ENCODE data around the gene DEPDC1.
"Not testable (repeated sequence)": the region's sequence is repeated elsewhere in the genome, so short reads cannot be mapped to it uniquely, and the experiment has no call there.

DEPDC1 gene

DNA sequence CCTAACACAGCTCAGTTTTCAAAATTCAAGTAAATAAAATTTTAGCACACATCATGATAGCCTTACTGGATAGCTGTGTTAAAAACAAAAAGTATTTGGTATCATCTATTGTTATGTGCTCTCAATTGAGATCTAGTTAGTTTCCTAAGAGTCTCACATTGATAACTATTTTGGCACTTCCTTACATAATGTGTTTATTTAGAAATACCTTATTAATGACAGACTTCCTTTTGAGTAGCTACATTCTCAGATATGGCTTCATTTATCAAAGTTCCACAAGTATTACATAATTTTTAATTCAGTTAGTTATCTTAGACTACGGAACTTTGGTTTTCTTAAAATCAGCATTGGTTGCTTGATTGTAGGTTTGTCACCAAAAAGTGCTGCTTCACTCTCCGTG, 20.3 kb downstream of the DEPDC1 start:
- DNase-seq, result not testable (repeated sequence)

DNA sequence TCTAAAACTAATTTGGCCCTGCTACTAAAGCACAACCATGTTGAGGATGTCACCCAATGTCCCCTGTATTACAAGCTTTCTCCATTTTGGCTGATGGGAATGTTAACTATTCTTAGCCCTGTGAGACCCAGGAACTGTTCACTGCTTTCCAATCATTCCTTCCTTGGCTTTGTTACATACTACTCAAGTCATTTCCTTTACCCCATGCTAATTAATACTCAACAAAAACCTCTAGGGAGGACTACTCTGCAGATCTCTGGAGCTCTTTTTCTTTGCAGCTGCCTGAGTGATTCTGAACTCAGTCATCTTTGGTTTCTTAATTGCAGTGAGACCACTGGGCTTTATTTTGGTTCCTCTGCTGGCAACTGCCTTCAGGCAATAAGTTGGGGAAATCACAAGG, 23.8 kb downstream of the DEPDC1 start:
- DNase-seq, result no peak

DNA sequence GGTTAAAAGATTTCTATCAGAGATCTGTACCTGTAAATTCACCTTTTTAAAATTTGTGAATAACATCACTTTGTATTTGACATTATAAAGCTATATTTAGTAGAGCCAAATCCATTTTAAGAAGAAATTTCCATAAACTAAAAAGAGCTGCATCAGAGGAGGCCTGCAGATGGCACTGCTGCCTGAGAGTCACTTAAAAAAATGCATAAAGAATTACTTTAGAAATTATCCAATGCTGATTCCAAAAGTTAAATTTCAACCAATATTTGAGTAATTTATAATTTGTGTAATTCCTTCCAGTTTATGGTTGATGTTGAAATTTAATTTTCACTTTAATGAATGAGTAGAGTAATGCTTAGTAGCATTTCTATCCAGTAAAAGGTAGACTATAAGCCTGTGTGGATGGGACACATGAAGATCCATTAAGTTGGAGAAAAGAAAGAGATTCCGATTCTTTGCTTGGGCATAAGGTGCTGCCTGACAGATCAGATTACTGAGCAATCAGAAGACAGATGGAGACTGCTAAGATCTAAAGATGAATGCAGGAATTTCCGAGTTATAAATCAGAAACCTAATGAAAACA, 26.4 kb downstream of the DEPDC1 start:
- DNase-seq, result no peak

DNA sequence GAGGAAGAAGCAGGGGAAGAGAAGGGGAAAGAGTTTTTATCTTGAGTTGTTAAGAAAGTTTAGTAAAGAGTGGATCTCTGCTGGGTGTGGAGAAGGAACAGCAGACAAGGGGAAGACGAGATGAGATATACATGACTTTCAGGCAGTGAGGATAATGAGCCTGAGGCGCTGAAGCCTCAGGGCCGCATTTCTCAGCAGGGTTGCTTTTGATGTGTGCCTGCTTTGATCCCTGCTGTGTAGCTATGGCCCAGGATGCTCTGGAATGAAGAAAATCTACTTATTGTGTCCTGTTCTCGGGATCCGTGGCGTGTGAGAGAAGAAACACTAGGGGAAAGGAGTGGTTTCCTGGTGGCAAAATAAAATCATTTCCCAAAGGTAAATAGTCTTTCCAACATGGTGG, 32.0 kb downstream of the DEPDC1 start:
- DNase-seq, result no peak

DNA sequence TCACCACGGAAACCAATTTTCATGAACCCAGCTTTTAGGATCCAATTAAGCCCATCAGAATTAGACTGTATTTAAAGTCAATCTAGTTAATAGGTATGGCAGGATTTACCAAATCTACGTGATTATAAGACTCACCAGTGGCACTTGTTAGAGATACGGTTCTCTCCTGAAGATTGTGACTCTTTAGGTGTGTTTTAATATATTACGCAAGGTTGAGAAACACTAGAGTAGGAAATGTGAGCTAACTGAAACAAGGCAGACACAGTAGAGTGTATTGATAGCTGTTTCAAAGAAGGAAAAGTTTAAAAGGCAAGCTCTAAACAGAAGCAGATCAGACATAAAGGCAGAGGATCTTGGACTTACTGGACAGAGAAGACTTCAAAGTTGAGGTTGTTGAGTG, 35.9 kb downstream of the DEPDC1 start:
- no peak for DNase-seq

DNA sequence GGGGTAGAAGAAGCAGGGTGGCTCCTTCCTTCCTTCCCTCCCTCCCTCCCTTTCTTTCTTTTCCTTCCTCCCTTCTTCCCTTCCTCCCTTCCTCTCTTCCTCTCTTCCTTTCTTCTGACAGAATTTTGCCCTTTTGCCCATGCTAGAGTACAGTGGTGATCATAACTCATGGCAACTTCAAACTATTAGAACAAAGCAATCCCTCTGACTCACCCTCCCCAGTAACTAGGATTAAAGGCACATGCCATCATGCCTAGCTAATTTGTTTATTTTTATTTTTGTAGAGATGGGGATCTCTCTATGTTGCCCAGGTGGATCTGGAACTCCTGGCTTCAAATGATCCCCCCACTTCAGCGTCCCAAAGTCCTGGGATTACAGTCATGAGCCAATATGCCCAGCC, 37.1 kb downstream of the DEPDC1 start:
- no peak for DNase-seq

DNA sequence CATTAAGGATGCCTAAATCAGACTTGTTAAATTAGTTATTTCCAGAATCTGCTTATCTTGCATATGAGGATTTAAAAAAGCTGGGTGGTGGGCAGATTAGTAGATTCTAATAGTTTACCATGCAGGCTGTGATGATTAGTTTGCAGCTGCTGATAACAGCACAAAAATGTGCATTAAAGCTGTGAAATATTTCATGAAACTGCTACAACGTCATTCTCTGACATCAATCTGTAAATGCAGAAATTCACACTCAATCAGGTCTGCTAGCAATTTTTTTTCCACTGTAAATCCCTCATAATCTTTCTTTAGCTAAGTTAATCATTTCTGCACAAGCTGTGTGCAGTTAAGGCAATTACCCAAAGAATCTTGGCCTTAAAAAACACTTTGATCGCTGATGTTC, 37.8 kb downstream of the DEPDC1 start:
- no peak for DNase-seq

DNA sequence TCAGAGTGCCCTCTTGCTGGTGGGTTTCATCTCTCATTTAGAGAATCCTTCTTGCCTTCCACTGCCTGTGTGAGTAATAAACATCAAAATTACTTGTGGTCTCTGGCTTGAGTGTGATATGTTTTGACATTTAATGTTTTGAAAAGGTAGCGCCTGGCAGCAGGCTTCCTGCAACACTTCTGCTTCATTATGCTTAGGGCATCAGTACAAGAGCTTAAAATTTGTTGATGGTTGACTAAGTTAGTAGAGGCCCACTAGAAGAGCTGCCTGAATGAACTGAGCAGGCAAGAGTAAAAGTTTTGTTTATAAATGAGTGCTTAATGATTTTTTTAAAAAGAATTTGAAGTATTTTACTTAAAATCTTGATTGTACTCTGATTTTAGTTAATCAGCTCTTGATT, 40.7 kb downstream of the DEPDC1 start:
- no peak for DNase-seq

DNA sequence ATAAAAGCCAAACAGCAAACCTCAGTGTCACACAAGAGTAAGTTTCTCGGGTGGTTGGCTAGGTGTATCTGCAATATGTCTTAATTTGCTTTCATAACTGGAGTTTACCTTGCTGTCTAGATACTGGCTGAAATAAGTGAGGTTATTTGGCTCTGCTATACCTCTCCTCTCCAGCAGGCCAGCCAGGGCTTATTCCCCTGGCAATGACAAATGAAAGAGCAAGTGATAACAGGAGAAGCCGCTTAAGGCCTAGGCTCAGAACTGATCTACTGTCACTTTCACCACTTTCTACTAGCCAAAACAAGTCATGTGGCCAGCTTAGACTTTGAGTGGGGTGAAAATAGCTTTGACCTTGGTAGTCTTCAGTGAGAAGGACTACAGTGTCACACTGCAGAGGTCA, 42.3 kb downstream of the DEPDC1 start:
- DNase-seq, result no peak

DNA sequence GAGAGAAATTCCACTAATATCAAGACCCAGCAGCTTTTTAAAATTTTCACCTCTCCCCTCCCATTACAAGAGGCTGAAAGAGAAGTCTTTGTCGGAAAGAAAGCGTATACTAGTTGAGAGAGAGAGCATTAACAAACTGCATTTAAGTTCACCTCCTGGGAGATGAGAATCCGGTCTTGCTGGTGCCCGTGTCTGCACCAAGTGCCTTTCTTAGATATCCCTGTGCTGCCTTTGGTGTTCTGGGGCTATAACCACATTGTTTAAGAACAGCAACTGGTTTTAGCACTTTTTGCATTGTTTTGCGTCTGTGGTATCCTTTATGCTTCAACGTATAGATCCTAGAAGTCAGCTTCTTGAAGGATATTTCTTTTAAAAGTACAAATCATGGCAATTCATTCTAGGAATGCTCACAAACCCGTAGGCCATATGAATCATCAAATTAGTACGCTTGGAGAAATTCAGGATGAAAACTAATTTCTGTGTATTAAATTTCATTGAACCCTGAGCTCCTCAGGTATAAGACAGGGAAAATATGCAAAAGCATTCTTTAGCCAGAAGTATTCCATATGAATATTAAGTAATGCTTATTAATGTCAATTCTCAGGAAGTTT, 43.7 kb downstream of the DEPDC1 start:
- DNase-seq, result no peak

DNA sequence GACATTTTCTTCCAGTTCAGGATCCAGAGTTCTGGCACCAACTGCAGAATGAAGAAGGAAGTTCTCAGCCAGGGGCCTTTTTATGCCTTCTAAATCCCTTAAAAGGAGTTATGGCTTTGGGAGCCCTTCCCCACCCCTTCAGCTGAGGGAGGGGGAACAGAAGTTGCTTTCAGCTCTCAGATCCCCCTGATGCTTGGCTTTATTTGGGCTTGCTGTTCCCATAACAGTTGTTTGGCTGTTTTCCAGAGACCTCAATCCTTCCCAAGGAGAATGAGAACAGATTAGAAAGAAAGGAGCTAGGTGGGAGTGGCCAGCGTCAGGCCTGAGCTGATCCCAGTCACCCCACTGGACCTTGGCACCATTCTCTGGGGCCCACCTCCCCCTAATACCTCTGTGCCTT, 47.0 kb downstream of the DEPDC1 start, which contains the start of gene RPE65:
Gene RPE65 (minus strand): TSS at position 54 of the 400 bp plus-strand sequence. CDS start 49 bp downstream, at position 5.
- DNase-seq, result no peak

DNA sequence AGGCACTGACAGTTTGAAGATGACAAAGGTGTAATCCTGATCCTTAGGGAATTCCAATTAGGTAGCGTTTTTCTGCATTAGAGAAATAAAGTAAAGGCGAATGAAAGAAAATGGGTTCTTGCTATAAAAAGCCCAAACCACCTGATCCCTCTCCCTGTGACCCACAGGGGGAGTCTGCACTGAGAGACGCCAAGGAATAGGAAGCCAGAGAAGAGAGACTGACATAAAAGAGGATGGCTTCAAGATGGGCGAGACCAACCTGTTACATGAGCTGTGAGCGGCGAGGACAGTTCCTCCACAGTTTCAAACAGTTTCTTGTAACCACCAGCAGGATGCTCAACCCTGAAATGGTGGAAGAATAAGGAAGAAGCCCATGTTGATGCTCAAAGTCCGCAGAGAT, 48.5 kb downstream of the DEPDC1 start:
- DNase-seq, result no peak

DNA sequence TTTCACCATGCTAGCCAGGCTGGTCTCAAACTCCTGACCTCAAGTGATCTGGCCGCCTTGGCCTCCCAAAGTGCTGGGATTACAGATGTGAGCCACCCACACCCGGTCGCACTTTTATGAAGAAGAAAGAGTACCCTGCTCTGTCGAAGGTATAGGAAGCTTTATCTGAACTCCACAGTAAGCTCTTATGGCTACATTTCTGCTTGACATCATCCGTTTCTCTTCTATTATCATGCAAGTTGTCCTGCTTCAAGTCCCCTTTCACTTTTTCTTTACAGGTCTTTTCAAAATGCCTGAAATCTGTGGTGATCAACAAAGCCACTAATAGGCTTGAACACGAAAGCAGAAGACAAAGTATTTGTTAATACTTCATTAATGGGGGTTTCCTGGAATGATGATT, 51.2 kb downstream of the DEPDC1 start:
- no peak for DNase-seq

DNA sequence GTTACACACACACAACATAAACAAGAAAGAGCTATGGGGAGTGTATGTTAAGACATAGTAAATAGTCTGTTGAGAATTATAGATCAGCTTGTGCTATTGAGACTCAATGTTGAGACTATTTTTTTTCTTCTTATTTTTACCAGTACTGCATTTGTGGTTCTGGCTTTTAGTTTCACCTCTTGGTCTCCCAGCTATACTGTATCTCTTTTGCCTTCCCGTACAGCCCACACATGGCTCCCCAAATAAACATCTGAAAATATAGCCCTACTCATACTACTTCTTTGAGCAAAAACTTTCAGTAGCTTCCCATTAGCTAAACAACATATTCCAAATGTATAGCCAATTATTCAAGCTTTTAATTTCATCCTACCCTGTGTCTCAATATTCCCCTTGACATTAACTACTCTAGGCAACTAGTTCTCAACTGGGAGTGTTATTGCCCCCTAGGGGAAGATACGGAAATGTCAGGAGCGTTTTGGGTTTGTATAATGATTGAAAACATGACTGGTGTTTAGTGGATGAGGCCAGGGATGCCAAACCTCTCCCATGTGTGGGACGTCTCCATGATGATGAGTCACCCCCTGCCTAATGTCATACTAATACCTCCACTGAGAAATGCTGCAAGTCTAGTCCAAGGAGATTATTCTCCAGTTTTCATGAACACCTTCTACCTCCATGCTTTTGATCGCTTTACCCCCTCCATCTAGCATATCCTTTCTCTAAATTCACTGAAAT, 53.9 kb downstream of the DEPDC1 start:
- peak; percentile 6 for DNase-seq

DNA sequence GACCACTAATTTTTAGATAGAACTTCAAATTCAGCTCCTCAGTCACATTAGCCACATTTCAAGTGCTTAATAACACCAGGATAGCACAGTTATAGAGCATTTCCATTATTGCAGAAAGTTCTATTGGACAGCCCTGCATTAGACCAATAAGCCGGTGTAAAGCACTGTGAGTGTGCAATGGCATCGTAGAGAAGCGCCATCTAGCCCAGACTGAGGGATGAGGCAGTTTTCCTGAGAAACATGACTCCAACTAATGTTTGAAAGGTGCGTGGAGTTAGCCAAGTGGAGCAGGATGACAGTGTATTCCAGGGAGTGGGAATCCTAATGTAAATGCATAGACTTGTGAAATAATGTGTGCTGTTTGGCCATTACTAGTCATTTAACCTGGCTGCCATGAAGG, 54.9 kb downstream of the DEPDC1 start:
- peak; percentile 8 for DNase-seq

DNA sequence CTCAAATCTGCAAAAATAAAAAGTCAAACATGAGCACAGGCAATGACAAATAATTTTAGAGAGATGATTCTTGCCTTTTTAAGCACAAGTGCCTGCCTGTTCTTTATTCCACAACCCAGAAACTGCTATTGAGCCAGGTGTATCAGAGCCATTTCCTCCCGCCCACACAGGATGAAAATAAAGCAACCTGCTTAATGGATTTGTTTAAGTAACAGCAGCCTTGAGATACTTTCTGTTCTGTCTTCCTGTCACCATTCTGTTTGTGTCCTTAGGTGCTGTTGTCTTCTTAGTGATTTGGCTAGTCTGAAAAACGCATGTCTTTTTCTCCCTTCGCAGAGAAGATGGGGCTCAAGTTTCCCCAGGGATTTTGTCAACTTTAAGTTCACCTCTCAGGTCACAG, 58.6 kb downstream of the DEPDC1 start:
- DNase-seq, result no peak

DNA sequence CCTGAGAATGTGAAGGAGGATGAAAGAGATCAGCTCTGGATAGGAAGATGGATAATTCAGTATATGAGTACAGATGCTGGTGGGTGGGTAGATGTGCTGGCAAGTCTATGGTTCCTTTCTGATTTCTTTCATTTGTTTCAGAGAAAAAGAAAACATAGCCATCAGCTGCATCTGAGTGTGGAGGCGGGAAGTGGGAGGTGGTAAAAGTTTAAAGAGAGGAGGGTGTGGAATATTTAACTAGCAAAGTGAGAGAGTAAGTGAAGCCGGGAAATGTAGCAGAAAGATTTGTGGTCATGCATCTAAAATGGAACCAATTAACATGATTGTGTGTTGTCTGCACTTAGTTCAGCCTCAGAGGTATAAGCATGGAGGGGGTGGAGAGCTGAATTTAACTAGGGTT, 63.5 kb downstream of the DEPDC1 start:
- DNase-seq, result no peak

DNA sequence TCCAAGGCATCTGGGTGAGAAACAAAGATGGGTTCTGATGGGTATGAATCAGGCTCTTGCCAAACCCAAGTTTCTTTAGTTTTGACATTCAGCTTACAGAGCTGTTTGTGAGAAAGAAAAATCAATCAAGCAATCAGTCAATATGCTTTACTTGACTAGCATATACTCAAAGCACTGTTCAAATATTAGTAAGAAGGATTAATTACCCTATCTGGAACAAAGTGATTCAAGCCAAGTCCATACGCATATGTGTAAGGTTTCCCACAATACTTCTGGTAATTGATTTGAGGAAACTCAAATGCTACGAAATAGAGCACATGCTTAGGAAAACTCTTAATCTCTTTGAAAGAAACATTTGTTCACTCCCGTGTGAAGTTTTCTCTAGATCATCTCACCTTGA, 65.8 kb downstream of the DEPDC1 start:
- DNase-seq, result no peak

DNA sequence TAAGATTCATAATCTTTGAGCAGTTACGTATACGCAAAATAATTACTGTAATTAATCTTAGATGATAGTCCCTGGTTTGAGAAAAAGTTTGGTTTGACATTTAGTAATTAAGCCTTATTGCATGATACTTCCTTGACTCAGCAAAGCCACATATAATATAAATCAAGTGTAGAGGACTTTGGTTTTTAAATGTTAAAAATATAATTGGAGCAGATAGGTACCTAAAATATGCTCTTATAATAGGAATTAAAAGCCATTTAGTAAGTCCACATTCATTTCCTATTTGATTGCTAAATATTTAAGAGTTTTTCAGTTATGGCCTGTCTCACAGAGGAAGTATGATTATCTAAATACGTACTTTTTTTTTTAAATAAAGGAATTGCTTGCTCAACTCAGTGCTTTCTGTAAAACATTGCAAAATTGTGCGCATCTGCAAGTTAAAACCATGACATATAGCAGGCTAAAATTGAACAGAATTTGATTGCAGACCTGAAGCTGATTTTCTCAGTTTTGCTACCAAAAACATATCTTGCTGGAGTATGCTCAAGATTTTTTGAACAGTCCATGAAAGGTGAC, 67.6 kb downstream of the DEPDC1 start:
- DNase-seq, result no peak

DNA sequence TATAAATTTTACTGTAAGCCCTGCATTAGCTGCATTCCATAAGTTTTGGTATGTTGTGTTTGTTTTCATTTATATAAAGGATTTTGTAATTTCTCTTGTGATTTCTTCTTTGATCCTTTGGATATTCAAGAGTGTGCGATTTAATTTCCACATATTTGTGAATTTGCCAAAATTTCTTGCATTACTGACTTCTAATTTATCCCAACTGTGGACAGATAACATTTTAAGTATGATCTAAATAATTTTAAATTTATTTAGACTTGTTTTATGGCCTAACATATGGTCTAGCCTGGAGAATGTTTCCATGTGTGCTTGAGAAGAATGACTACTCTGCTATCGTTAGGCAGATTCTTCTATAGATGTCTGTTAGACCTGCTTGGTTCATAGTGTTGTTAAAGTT, 70.3 kb downstream of the DEPDC1 start:
- DNase-seq, result no peak
